GM06990 (cell line): ENCODE measurements around the gene PSMF1.

ENCODE experiments used
- DNase-seq: peaks from one replicate; pipeline ENCODE4 v3.0.0-alpha.2; 2011; ENCODE audit not compliant: insufficient read length; ENCODE audit errors: extremely low read depth
- H3K27me3 ChIP-seq: replicated peaks from 2 replicates; pipeline ENCODE4 v1.6.0; 2011; ENCODE audit warnings: low read length; ENCODE audit not compliant: control insufficient read depth, insufficient read depth
- H3K36me3 ChIP-seq: 2 replicates; pipeline ENCODE4 v1.5.1; 2011; ENCODE audit warnings: low read length; ENCODE audit not compliant: control insufficient read depth, insufficient read depth
- H3K4me3 ChIP-seq: replicated peaks from 2 replicates; pipeline ENCODE4 v1.5.1; 2011; ENCODE audit warnings: low read depth, mild to moderate bottlenecking, control low read depth, low read length
- TF ChIP-seq, protein P1 (sequence below): IDR thresholded peaks from 2 replicates; pipeline ENCODE4 v1.5.1; 2011; ENCODE audit warnings: low read length, control low read depth, mild to moderate bottlenecking, inconsistent platforms; ENCODE audit not compliant: insufficient read depth, poor library complexity, severe bottlenecking

Gene PSMF1

GRCh38 chr20:1085492-1086276 lies 32.7 kb upstream of the PSMF1 start:
- DNase-seq = no peak
- Histone ChIP-seq H3K27me3 (no peaks in the 10 kb centered on the region), H3K36me3 (no peaks in the 10 kb centered on the region), H3K4me3 (no peak overlapping the region)
- TF ChIP-seq, protein P1, sequence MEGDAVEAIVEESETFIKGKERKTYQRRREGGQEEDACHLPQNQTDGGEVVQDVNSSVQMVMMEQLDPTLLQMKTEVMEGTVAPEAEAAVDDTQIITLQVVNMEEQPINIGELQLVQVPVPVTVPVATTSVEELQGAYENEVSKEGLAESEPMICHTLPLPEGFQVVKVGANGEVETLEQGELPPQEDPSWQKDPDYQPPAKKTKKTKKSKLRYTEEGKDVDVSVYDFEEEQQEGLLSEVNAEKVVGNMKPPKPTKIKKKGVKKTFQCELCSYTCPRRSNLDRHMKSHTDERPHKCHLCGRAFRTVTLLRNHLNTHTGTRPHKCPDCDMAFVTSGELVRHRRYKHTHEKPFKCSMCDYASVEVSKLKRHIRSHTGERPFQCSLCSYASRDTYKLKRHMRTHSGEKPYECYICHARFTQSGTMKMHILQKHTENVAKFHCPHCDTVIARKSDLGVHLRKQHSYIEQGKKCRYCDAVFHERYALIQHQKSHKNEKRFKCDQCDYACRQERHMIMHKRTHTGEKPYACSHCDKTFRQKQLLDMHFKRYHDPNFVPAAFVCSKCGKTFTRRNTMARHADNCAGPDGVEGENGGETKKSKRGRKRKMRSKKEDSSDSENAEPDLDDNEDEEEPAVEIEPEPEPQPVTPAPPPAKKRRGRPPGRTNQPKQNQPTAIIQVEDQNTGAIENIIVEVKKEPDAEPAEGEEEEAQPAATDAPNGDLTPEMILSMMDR = no peak

- peak; percentile 39 for DNase-seq
- TF ChIP-seq, protein P1 = no peak
Measured at GRCh38 chr20:1086277-1087213, 31.9 kb upstream of the PSMF1 start.

DNA sequence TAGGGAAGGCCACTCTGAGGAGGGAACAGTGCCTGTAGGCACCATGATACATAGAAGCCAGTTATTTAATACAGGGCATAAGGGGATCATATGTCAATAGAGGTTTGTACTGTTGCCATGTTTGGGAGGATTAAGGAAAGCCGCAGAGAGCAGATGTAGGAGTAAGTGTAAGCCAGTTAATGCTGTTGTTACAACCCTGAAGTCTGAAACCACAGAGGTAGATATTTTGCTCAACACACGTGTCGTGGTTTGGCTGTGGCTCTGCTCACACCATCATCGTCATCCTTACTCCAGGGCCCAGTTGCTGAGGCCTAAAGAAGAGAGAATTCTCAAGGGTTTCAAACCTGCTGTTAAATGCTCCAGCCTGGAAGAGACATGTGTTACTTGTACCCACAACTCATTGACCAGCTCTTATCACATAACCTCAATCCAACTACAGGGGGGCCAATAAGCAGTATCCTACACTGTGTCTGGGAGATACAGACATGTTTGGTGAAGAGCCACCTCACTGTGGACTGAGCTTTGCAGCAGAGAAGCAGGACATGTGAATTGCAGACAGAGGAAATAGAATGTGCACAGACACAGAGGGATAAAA lies 31.0 kb upstream of the PSMF1 start:
- no peak overlapping the region for H3K4me3 ChIP-seq
- no peaks in the 10 kb centered on the region for H3K36me3 ChIP-seq
- DNase-seq = no peak
- TF ChIP-seq, protein P1 = no peak
- H3K27me3 ChIP-seq = no peaks in the 10 kb centered on the region

More at GRCh38 chr20:1086277-1087213, 31.9 kb upstream of the PSMF1 start:
- Histone ChIP-seq H3K27me3 (no peaks in the 10 kb centered on the region), H3K4me3 (no peak overlapping the region), H3K36me3 (no peaks in the 10 kb centered on the region)

- TF ChIP-seq, protein P1 = no peak
- Histone ChIP-seq H3K4me3 (no peak overlapping the region), H3K27me3 (no peaks in the 10 kb centered on the region), H3K36me3 (no peaks in the 10 kb centered on the region)
- no peak for DNase-seq
Measured at GRCh38 chr20:1094751-1095150, 23.7 kb upstream of the PSMF1 start.

GRCh38 chr20:1101533-1101932 lies 16.9 kb upstream of the PSMF1 start:
- no peaks in the 10 kb centered on the region for H3K36me3 ChIP-seq
- DNase-seq = no peak
- H3K4me3 ChIP-seq = no peak overlapping the region
- TF ChIP-seq, protein P1 = no peak
- H3K27me3 ChIP-seq = no peaks in the 10 kb centered on the region
